Endothelial cell of umbilical vein (primary cell): ENCODE measurements around the gene TBX1.
A peak's percentile ranks its signal among the peaks of the same experiment; 100 is the strongest.

ENCODE experiments used
- EZH2 ChIP-seq: IDR thresholded peaks from 2 replicates; pipeline ENCODE4 v1.6.1; 2012; ENCODE audit warnings: borderline replicate concordance, low read depth, mild to moderate bottlenecking, moderate library complexity, low read length, inconsistent platforms; ENCODE audit not compliant: severe bottlenecking
- GATA2 ChIP-seq: IDR thresholded peaks from 2 replicates; pipeline ENCODE4 v1.7.0; 2011; ENCODE audit warnings: low read depth, mild to moderate bottlenecking, moderate library complexity, mixed read lengths, low read length; ENCODE audit not compliant: insufficient read length, insufficient read depth
- JUN ChIP-seq: IDR thresholded peaks from 2 replicates; pipeline ENCODE4 v1.6.1; 2011; ENCODE audit warnings: borderline replicate concordance, low read depth; ENCODE audit not compliant: insufficient read length, insufficient read depth
- MYC ChIP-seq: IDR thresholded peaks from one replicate; pipeline ENCODE4 v1.6.1; 2011; ENCODE audit warnings: mild to moderate bottlenecking, low read depth, low read length
- POLR2A ChIP-seq: IDR thresholded peaks from 2 replicates; pipeline ENCODE4 v1.6.1; 2012; ENCODE audit warnings: low read depth, mild to moderate bottlenecking, control low read depth, low read length
- POLR2AphosphoS5 ChIP-seq: IDR thresholded peaks from 2 replicates; pipeline ENCODE4 v1.6.1; 2012; ENCODE audit warnings: low read depth, mild to moderate bottlenecking, control low read depth, low read length, moderate library complexity; ENCODE audit not compliant: insufficient read depth
- TF ChIP-seq, protein P1 (sequence below), 2 donors: IDR thresholded peaks; 1 replicate in 1 of 2; 2 replicates in 1 of 2; pipeline ENCODE4 v1.5.1; 2011; ENCODE audit warnings: low read length in 2 of 2, mild to moderate bottlenecking in 2 of 2, moderate library complexity in 2 of 2, control low read depth in 1 of 2, inconsistent platforms in 1 of 2, low read depth in 1 of 2; ENCODE audit not compliant: insufficient read depth in 1 of 2; ENCODE audit errors: extremely low read depth in 1 of 2

DNA sequence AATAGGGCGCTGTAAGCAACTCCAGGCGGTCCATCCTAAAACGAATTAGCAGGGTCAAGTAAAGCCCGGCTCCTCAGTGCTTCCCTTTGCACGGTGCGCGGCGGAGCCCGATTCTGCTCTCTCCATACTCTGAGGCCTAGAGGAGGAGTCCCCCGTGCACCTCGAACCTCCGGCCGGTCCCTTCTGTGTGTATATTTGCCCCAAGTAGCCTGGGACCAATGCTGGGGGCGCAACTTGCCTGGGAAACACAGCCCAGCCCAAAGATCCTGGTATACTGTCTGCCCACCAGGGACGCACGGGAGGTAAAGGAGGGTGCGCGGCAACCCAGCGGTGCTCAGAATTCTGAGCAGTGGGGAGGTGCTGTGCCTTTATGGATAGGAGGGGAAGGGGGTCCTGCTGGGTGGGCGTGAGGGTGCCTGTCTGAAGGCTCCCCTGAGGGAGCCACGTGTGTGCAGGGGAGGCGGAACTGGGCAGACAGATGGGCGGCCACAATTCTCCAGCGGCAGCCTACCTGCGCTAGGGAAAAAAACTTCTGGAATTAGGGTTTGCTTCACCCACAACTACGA lies 4.8 kb upstream of the TBX1 start:
- TF ChIP-seq POLR2AphosphoS5 (no peak), GATA2 (no peak), EZH2 (peak; percentile 81), JUN (no peak), POLR2A (no peak), MYC (no peak)
- TF ChIP-seq, protein P1, sequence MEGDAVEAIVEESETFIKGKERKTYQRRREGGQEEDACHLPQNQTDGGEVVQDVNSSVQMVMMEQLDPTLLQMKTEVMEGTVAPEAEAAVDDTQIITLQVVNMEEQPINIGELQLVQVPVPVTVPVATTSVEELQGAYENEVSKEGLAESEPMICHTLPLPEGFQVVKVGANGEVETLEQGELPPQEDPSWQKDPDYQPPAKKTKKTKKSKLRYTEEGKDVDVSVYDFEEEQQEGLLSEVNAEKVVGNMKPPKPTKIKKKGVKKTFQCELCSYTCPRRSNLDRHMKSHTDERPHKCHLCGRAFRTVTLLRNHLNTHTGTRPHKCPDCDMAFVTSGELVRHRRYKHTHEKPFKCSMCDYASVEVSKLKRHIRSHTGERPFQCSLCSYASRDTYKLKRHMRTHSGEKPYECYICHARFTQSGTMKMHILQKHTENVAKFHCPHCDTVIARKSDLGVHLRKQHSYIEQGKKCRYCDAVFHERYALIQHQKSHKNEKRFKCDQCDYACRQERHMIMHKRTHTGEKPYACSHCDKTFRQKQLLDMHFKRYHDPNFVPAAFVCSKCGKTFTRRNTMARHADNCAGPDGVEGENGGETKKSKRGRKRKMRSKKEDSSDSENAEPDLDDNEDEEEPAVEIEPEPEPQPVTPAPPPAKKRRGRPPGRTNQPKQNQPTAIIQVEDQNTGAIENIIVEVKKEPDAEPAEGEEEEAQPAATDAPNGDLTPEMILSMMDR (IDR thresholded peaks at IDR 0.05; ENCODE audit: extremely low read depth in 1 of 2, insufficient read depth in 1 of 2, low read depth in 1 of 2, low read length in 2 of 2): no peak
